HepG2 (cell line): ENCODE results near the gene MSMP. TPM values are rescaled to one million over a fixed set of nuclear protein-coding genes. Genes with fewer than 3 reads are reported as not detected.
A peak's percentile ranks its signal among the peaks of the same experiment; 100 is the strongest.

ENCODE experiments used
- CTCF ChIP-seq: sonication (generic); formaldehyde crosslinking; IDR thresholded peaks from 2 replicates; pipeline ENCODE4 v1.5.0; 2020; ENCODE audit warnings: mild to moderate bottlenecking, missing genetic modification reagents, moderate library complexity
- ELF4 ChIP-seq: sonication (generic); formaldehyde crosslinking; IDR thresholded peaks from 2 replicates; pipeline ENCODE4 v1.5.0; 2020; ENCODE audit warnings: missing genetic modification reagents, mild to moderate bottlenecking, moderate library complexity, borderline replicate concordance
- ELK4 ChIP-seq: sonication (generic); formaldehyde crosslinking; IDR thresholded peaks from 2 replicates; pipeline ENCODE4 v1.9.0; 2021; ENCODE audit warnings: missing genetic modification reagents, borderline replicate concordance
- NFE2 ChIP-seq: sonication (generic); formaldehyde crosslinking; IDR thresholded peaks from 2 replicates; pipeline ENCODE4 v1.4.0; 2020; ENCODE audit warnings: missing genetic modification reagents
- PAXIP1 ChIP-seq: sonication (generic); formaldehyde crosslinking; conservative IDR thresholded peaks from 2 replicates; pipeline ENCODE4 v1.4.0; 2020; ENCODE audit warnings: mild to moderate bottlenecking, missing genetic modification reagents, moderate library complexity
- SMAD9 ChIP-seq: sonication (generic); formaldehyde crosslinking; IDR thresholded peaks from 2 replicates; pipeline ENCODE4 v1.5.1; 2020; ENCODE audit warnings: mild to moderate bottlenecking, missing genetic modification reagents
- SP4 ChIP-seq: sonication (generic); formaldehyde crosslinking; IDR thresholded peaks from 2 replicates; pipeline ENCODE4 v1.8.1; 2023; ENCODE audit warnings: mild to moderate bottlenecking, missing genetic modification reagents
- TFE3 ChIP-seq: IDR thresholded peaks from 2 replicates; pipeline ENCODE4 v1.6.1; 2016
- ZBTB10 ChIP-seq: sonication (generic); formaldehyde crosslinking; IDR thresholded peaks from 2 replicates; pipeline ENCODE4 v1.4.0; 2020; ENCODE audit warnings: missing genetic modification reagents, borderline replicate concordance
- ZNF230 ChIP-seq: sonication (generic); formaldehyde crosslinking; IDR thresholded peaks from 2 replicates; pipeline ENCODE4 v1.4.0; 2020; ENCODE audit warnings: mild to moderate bottlenecking, missing genetic modification reagents
- ZNF296 ChIP-seq: sonication (generic); formaldehyde crosslinking; conservative IDR thresholded peaks from 2 replicates; pipeline ENCODE4 v1.5.0; 2020; ENCODE audit warnings: mild to moderate bottlenecking, missing genetic modification reagents
- ZNF33A ChIP-seq: sonication (generic); formaldehyde crosslinking; IDR thresholded peaks from 2 replicates; pipeline ENCODE4 v1.5.1; 2020; ENCODE audit warnings: missing genetic modification reagents, mild to moderate bottlenecking, moderate library complexity, borderline replicate concordance
- ZNF543 ChIP-seq: sonication (generic); formaldehyde crosslinking; IDR thresholded peaks from 2 replicates; pipeline ENCODE4 v1.4.0; 2020; ENCODE audit warnings: mild to moderate bottlenecking, missing genetic modification reagents
- ZNF564 ChIP-seq: sonication (generic); formaldehyde crosslinking; IDR thresholded peaks from 2 replicates; pipeline ENCODE4 v1.8.1; 2023; ENCODE audit warnings: mild to moderate bottlenecking, missing genetic modification reagents
- ZNF607 ChIP-seq: sonication (generic); formaldehyde crosslinking; IDR thresholded peaks from 2 replicates; pipeline ENCODE4 v1.5.1; 2020; ENCODE audit warnings: missing genetic modification reagents, mild to moderate bottlenecking, borderline replicate concordance
- ZNF704 ChIP-seq: sonication (generic); formaldehyde crosslinking; IDR thresholded peaks from 2 replicates; pipeline ENCODE4 v1.8.1; 2023; ENCODE audit warnings: mild to moderate bottlenecking, inconsistent platforms, moderate library complexity, missing genetic modification reagents, borderline replicate concordance
- polyA plus RNA-seq, 8 experiments: library from polyadenylated mRNA; depleted of rRNA in 3 of 8; stranded (reverse) in 7 of 8; unstranded in 1 of 8; fragments of >200 nt; fragmentation: Illumina TruSeq in 4 of 8; extraction: Trizol in 4 of 8; gene quantifications; 2 replicates each; pipeline versions ENCODE4 v1.2.1 to v1.2.3, GENCODE V29; 2011 to 2016; ENCODE audit warnings: low read depth in 4 of 8, missing spikeins in 1 of 8, mixed read lengths in 1 of 8; ENCODE audit not compliant: insufficient read depth in 1 of 8
- total RNA-seq, 5 experiments: library from RNA; depleted of rRNA; stranded (reverse); fragments of >200 nt; fragmentation: Illumina TruSeq; extraction: Trizol; gene quantifications; 2 replicates each; pipeline ENCODE4 v1.2.3, GENCODE V29; 2016; ENCODE audit warnings: low read depth in 1 of 5

MSMP gene
- total and polyA plus RNA-seq, 2 of the 13 experiments (the other 11 are each of a cell fraction or from before 2014, with no cell fraction given) = 0.24 to 0.46 TPM

GRCh38 chr9:35732800-35733541 is 21.1 kb downstream of the MSMP start (continued):
- TF ChIP-seq PAXIP1 (CRISPR knock-in tag) = no peak
- no peak for TF ChIP-seq NFE2 (CRISPR knock-in tag)
- TF ChIP-seq ZNF296 (CRISPR knock-in tag) = no peak
- no peak for TF ChIP-seq ZNF607 (CRISPR knock-in tag)
- TF ChIP-seq TFE3 (CRISPR knock-in tag) = 0 out of 2 replicates have a peak, but pooled peaks have one; percentile 17
- TF ChIP-seq ZNF33A (CRISPR knock-in tag) = peak; percentile 12; the same call in 1 of the 2 replicates
- TF ChIP-seq CTCF (CRISPR knock-in tag) = peak; percentile 53; the same call in 1 of the 2 replicates
- TF ChIP-seq SMAD9 = no peak
- 0 out of 2 replicates have a peak, but pooled peaks have one; percentile 5 for TF ChIP-seq ELF4
- TF ChIP-seq SP4 = no peak
- TF ChIP-seq ZNF564 (CRISPR knock-in tag) = no peak
- no peak for TF ChIP-seq ELK4 (CRISPR knock-in tag)
- TF ChIP-seq ZBTB10 (CRISPR knock-in tag) = no peak
- no peak; the same call in 1 of the 2 replicates for TF ChIP-seq ZNF543 (CRISPR knock-in tag)
- TF ChIP-seq ZNF230 (CRISPR knock-in tag) = no peak
- no peak for TF ChIP-seq ZNF704 (CRISPR knock-in tag)
